ENCODE measurements around the gene PDZD2. TPM values are rescaled to one million over a fixed set of nuclear protein-coding genes. Genes with fewer than 3 reads are reported as not detected.
A peak's percentile ranks its signal among the peaks of the same experiment; 100 is the strongest.

PDZD2 gene
- total and polyA plus RNA-seq, 2 experiments from 2014 or later = 8.3 to 16.9 TPM

DNA sequence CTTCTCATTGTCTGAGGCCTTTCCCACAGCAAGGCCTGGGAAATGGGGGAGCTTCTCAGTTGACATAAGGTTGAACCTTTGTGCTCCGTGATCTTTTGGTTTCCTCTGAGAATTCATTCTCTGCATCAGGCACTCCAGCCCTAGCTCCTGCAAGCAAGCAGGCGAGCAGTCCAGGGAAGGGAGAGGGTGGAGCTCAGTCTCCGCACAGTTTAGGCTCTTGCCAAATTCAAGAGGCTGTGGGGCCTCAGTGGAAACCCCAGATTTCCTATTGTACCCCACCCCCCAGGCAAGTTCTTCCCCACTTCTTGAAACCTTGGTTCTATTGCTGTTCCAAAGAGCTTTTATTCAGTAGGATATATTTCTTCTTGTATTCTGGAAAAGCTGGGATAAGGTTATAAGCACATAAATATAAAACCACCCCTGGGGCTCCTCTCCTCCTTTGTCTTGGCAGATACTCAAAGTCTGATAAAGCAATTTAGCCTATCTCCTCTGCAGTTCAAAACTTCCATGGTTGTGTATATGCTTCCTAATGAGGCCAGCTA, 147.2 kb downstream of the PDZD2 start:
- H3K4me1 Mint-ChIP-seq = peaks cover 6% of the 10 kb centered on the region; the same call in 2 of the 3 replicates
- H3K36me3 Mint-ChIP-seq (ENCODE audit: low read depth) = no peaks in the 10 kb centered on the region
- ATAC-seq = no peak
- Histone ChIP-seq H2AFZ (no peak overlapping the region), H3K79me2 (replicated peaks; ENCODE audit: insufficient read depth) (no peaks in the 10 kb centered on the region), H3K4me1 (ENCODE audit: insufficient read depth) (no peaks in the 10 kb centered on the region), H3K36me3 (ENCODE audit: insufficient read depth) (no peaks in the 10 kb centered on the region), H3K4me3 (no peak overlapping the region), H3K27ac (ENCODE audit: low read depth) (no peak overlapping the region), H3K4me2 (no peak overlapping the region), H4K20me1 (replicated peaks; ENCODE audit: insufficient read depth) (no peaks in the 10 kb centered on the region), H3K9me2 (ENCODE audit: insufficient read depth) (no peaks in the 10 kb centered on the region), H3K27me3 (ENCODE audit: insufficient read depth) (no peaks in the 10 kb centered on the region), H3F3A (replicated peaks; ENCODE audit: low read depth) (no peaks in the 10 kb centered on the region)
- peaks cover 3% of the 10 kb centered on the region for H3K27me3 Mint-ChIP-seq (ENCODE audit: insufficient read depth, low read depth, poor library complexity)
- H3K9me3 Mint-ChIP-seq = no peaks in the 10 kb centered on the region
- no peak overlapping the region for H3K4me3 Mint-ChIP-seq
- TF ChIP-seq STAT1 (IDR thresholded peaks at IDR 0.05; ENCODE audit: unreplicated experiment) = no peak
- TF ChIP-seq ZNF114 (CRISPR knock-in tag; IDR thresholded peaks at IDR 0.05) = no peak
- H3K27ac Mint-ChIP-seq = no peak overlapping the region
- no peak for DNase-seq (ENCODE audit: low spot score)

DNA sequence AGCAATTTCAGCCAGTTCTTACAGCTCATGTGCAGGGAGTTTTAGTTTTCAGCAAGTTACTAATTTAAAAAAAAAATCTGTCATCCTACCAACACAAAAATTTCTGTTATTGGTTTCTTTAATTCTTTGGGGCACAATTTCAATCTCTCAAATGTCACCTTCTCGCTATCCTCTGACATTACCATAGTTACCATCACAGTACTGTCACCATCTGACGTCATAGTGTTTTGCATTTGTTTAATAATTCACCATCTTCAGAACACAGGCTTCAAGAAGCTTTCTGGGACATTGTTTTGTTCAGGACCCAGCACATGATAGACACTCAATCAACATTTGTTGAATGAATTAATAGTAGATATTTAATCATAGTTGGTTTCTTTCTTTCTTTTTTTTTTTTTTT, 155.1 kb downstream of the PDZD2 start:
- ATAC-seq = no peak
- Histone ChIP-seq H3F3A (replicated peaks; ENCODE audit: low read depth) (no peaks in the 10 kb centered on the region), H3K27me3 (ENCODE audit: insufficient read depth) (no peaks in the 10 kb centered on the region), H2AFZ (no peak overlapping the region), H3K36me3 (ENCODE audit: insufficient read depth) (no peaks in the 10 kb centered on the region), H3K4me1 (ENCODE audit: insufficient read depth) (no peaks in the 10 kb centered on the region), H3K4me2 (no peak overlapping the region), H4K20me1 (replicated peaks; ENCODE audit: insufficient read depth) (no peaks in the 10 kb centered on the region), H3K9me2 (ENCODE audit: insufficient read depth) (no peaks in the 10 kb centered on the region), H3K27ac (ENCODE audit: low read depth) (no peak overlapping the region), H3K79me2 (replicated peaks; ENCODE audit: insufficient read depth) (no peaks in the 10 kb centered on the region), H3K4me3 (no peak overlapping the region)
- no peaks in the 10 kb centered on the region for H3K4me1 Mint-ChIP-seq
- H3K4me3 Mint-ChIP-seq = no peak overlapping the region
- H3K9me3 Mint-ChIP-seq = no peaks in the 10 kb centered on the region; the same call in 2 of the 3 replicates
- no peak for DNase-seq (ENCODE audit: low spot score)
- H3K27me3 Mint-ChIP-seq (ENCODE audit: insufficient read depth, low read depth, poor library complexity) = peaks cover 3% of the 10 kb centered on the region
- no peak overlapping the region for H3K27ac Mint-ChIP-seq
- no peak for TF ChIP-seq EZH2phosphoT487 (IDR thresholded peaks at IDR 0.05; ENCODE audit: unreplicated experiment)
- no peak for TF ChIP-seq NANOG (IDR thresholded peaks at IDR 0.05; ENCODE audit: borderline replicate concordance)
- TF ChIP-seq, protein P1, sequence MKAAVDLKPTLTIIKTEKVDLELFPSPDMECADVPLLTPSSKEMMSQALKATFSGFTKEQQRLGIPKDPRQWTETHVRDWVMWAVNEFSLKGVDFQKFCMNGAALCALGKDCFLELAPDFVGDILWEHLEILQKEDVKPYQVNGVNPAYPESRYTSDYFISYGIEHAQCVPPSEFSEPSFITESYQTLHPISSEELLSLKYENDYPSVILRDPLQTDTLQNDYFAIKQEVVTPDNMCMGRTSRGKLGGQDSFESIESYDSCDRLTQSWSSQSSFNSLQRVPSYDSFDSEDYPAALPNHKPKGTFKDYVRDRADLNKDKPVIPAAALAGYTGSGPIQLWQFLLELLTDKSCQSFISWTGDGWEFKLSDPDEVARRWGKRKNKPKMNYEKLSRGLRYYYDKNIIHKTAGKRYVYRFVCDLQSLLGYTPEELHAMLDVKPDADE (IDR thresholded peaks at IDR 0.05) = no peak
- no peak for TF ChIP-seq ZNF114 (CRISPR knock-in tag; IDR thresholded peaks at IDR 0.05)
- H3K36me3 Mint-ChIP-seq (ENCODE audit: low read depth) = no peaks in the 10 kb centered on the region

DNA sequence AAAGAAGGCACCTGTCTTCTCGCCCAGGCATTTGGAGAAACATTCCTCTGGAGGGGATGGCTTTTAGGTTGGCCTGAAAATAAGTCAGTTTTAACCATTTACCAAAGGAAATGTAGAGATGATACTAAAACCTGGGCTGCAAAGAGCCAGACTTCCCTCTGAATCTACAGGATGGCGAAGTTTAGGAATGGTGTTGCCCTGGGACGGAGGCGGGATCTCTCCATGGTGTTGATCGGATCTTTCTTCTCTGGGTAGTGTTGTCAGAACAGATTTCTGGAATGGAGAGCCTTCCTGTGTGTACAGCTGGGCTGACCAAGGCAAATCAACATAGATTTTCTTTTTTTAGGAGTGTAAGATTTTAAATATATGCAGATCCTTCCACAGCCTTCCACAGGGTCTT, 159.2 kb downstream of the PDZD2 start:
- no peak overlapping the region for H3K4me3 ChIP-seq
- peaks cover 7% of the 10 kb centered on the region for H3K27me3 Mint-ChIP-seq (ENCODE audit: insufficient read depth, low read depth, poor library complexity)
- ATAC-seq (no peak), DNase-seq (ENCODE audit: low spot score) (no peak)
- no peaks in the 10 kb centered on the region for H3K79me2 ChIP-seq (replicated peaks; ENCODE audit: insufficient read depth)
- no peaks in the 10 kb centered on the region for H3K36me3 ChIP-seq (ENCODE audit: insufficient read depth)
- H3K4me2 ChIP-seq = no peak overlapping the region
- no peaks in the 10 kb centered on the region for H3K4me1 ChIP-seq (ENCODE audit: insufficient read depth)
- no peaks in the 10 kb centered on the region for H3K9me2 ChIP-seq (ENCODE audit: insufficient read depth)
- H3K4me1 Mint-ChIP-seq = no peaks in the 10 kb centered on the region
- no peaks in the 10 kb centered on the region for H4K20me1 ChIP-seq (replicated peaks; ENCODE audit: insufficient read depth)
- H2AFZ ChIP-seq = no peak overlapping the region
- H3K27ac Mint-ChIP-seq = no peak overlapping the region
- no peaks in the 10 kb centered on the region for H3K27me3 ChIP-seq (ENCODE audit: insufficient read depth)
- no peaks in the 10 kb centered on the region for H3K36me3 Mint-ChIP-seq (ENCODE audit: low read depth)
- H3K9me3 Mint-ChIP-seq = no peaks in the 10 kb centered on the region; the same call in none of the 3 replicates
- no peaks in the 10 kb centered on the region for H3F3A ChIP-seq (replicated peaks; ENCODE audit: low read depth)
- no peak overlapping the region for H3K4me3 Mint-ChIP-seq
- no peak overlapping the region for H3K27ac ChIP-seq (ENCODE audit: low read depth)
- TF ChIP-seq, protein P2, sequence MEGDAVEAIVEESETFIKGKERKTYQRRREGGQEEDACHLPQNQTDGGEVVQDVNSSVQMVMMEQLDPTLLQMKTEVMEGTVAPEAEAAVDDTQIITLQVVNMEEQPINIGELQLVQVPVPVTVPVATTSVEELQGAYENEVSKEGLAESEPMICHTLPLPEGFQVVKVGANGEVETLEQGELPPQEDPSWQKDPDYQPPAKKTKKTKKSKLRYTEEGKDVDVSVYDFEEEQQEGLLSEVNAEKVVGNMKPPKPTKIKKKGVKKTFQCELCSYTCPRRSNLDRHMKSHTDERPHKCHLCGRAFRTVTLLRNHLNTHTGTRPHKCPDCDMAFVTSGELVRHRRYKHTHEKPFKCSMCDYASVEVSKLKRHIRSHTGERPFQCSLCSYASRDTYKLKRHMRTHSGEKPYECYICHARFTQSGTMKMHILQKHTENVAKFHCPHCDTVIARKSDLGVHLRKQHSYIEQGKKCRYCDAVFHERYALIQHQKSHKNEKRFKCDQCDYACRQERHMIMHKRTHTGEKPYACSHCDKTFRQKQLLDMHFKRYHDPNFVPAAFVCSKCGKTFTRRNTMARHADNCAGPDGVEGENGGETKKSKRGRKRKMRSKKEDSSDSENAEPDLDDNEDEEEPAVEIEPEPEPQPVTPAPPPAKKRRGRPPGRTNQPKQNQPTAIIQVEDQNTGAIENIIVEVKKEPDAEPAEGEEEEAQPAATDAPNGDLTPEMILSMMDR (conservative IDR thresholded peaks at IDR 0.05; ENCODE audit: low read depth in 2 of 2) = no peak
- TF ChIP-seq NANOG (IDR thresholded peaks at IDR 0.05; ENCODE audit: borderline replicate concordance) (no peak), CREB1 (CRISPR knock-in tag; IDR thresholded peaks at IDR 0.05; ENCODE audit: low read depth) (no peak), ZNF114 (CRISPR knock-in tag; IDR thresholded peaks at IDR 0.05) (no peak)
- TF ChIP-seq, protein P3, sequence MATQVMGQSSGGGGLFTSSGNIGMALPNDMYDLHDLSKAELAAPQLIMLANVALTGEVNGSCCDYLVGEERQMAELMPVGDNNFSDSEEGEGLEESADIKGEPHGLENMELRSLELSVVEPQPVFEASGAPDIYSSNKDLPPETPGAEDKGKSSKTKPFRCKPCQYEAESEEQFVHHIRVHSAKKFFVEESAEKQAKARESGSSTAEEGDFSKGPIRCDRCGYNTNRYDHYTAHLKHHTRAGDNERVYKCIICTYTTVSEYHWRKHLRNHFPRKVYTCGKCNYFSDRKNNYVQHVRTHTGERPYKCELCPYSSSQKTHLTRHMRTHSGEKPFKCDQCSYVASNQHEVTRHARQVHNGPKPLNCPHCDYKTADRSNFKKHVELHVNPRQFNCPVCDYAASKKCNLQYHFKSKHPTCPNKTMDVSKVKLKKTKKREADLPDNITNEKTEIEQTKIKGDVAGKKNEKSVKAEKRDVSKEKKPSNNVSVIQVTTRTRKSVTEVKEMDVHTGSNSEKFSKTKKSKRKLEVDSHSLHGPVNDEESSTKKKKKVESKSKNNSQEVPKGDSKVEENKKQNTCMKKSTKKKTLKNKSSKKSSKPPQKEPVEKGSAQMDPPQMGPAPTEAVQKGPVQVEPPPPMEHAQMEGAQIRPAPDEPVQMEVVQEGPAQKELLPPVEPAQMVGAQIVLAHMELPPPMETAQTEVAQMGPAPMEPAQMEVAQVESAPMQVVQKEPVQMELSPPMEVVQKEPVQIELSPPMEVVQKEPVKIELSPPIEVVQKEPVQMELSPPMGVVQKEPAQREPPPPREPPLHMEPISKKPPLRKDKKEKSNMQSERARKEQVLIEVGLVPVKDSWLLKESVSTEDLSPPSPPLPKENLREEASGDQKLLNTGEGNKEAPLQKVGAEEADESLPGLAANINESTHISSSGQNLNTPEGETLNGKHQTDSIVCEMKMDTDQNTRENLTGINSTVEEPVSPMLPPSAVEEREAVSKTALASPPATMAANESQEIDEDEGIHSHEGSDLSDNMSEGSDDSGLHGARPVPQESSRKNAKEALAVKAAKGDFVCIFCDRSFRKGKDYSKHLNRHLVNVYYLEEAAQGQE (IDR thresholded peaks at IDR 0.05; ENCODE audit: unreplicated experiment) = peak; percentile 39

All from GM23338 (cell line).